Testis (tissue), 2 donors: ENCODE data around the gene ENTPD7.

Experiments used
- POLR2A ChIP-seq: fragments of 450-650 bp; IDR thresholded peaks from one replicate; pipeline ENCODE4 v1.6.1; 2017; ENCODE audit warnings: antibody characterized with exemption, mild to moderate bottlenecking, moderate library complexity
- TF ChIP-seq, protein P1 (sequence below), 3 experiments: fragments of 450-650 bp in 2 of 3; fragments of 200-600 bp in 1 of 3; sonication (generic) in 1 of 3; IDR thresholded peaks; one replicate each; pipeline ENCODE4 v1.5.1; 2016 to 2019; ENCODE audit warnings: antibody characterized with exemption in 3 of 3, mild to moderate bottlenecking in 2 of 3, moderate library complexity in 1 of 3

GRCh38 chr10:99630433-99630832, 28.9 kb upstream of the ENTPD7 start:
- TF ChIP-seq, protein P1, sequence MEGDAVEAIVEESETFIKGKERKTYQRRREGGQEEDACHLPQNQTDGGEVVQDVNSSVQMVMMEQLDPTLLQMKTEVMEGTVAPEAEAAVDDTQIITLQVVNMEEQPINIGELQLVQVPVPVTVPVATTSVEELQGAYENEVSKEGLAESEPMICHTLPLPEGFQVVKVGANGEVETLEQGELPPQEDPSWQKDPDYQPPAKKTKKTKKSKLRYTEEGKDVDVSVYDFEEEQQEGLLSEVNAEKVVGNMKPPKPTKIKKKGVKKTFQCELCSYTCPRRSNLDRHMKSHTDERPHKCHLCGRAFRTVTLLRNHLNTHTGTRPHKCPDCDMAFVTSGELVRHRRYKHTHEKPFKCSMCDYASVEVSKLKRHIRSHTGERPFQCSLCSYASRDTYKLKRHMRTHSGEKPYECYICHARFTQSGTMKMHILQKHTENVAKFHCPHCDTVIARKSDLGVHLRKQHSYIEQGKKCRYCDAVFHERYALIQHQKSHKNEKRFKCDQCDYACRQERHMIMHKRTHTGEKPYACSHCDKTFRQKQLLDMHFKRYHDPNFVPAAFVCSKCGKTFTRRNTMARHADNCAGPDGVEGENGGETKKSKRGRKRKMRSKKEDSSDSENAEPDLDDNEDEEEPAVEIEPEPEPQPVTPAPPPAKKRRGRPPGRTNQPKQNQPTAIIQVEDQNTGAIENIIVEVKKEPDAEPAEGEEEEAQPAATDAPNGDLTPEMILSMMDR (IDR thresholded peaks at IDR 0.05), result peak in 1 of 3 experiments; percentile 22
- no peak for TF ChIP-seq POLR2A
